H7 (cell line): ENCODE results near the gene ADAM30. TPM values are rescaled to one million over a fixed set of nuclear protein-coding genes. Genes with fewer than 3 reads are reported as not detected.

Experiments
- DNase-seq: peaks from one replicate; pipeline ENCODE4 v3.0.0; 2012
- H3K27me3 ChIP-seq: 2 replicates; pipeline ENCODE4 v1.6.0; 2011; ENCODE audit warnings: mild to moderate bottlenecking, low read length; ENCODE audit not compliant: control insufficient read depth, insufficient read depth
- H3K36me3 ChIP-seq: replicated peaks from 2 replicates; pipeline ENCODE4 v1.5.1; 2011; ENCODE audit warnings: low read length; ENCODE audit not compliant: control insufficient read depth, insufficient read depth
- H3K4me3 ChIP-seq: 2 replicates; pipeline ENCODE4 v1.5.1; 2011; ENCODE audit warnings: low read depth, mild to moderate bottlenecking, control low read depth, low read length, moderate library complexity; ENCODE audit not compliant: insufficient read depth
- total RNA-seq: library from RNA; depleted of rRNA; stranded (reverse); fragments of >200 nt; shearing (Covaris generic); gene quantifications from 2 replicates; pipeline ENCODE4 v1.2.3, GENCODE V29; 2014

ADAM30 gene
- total RNA-seq, 1 experiment from 2014 or later, result not detected

DNA sequence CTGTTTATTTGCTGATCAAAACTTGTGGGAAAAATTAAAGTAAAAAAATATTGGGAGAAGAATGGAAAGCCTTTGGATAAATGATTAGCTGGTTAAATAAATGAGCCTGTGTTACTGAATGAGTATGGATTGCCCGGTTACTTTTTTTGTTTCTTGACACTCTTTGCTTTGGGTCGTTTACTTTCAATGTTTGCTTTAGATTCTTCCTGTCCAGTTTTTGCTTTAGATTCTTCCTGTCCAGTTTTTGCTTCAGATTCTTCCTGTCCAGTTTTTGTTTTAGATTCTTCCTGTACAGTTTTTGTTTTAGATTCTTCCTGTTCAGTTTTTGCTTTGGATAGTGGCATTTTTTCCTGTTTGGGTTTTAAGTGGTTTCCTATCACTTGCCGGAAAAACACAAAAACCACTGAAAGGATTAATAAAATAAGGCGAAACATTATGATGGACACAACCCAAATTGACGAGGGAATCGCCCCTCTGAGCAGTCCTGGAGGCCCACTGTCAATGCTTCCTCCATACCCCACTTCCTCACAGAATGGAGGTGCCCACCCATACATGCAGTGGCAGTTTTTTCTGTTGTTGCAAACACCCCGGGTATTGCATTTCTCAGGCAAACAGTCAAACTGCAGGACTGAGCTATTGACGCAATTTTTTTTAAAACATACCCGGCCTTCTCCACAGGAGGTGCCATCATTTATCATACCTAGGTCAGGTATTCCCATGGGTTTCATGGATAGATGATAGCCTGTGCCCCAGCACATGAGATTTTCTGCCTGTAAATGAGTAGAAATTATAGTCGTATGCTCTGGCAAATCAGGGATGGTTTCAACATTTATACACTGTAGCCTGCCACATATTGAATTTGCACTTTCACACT lies 2.3 kb downstream of the ADAM30 start:
- no peak for DNase-seq
- H3K27me3 ChIP-seq, result no peaks in the 10 kb centered on the region
- no peaks in the 10 kb centered on the region for H3K36me3 ChIP-seq
- no peak overlapping the region for H3K4me3 ChIP-seq

DNA sequence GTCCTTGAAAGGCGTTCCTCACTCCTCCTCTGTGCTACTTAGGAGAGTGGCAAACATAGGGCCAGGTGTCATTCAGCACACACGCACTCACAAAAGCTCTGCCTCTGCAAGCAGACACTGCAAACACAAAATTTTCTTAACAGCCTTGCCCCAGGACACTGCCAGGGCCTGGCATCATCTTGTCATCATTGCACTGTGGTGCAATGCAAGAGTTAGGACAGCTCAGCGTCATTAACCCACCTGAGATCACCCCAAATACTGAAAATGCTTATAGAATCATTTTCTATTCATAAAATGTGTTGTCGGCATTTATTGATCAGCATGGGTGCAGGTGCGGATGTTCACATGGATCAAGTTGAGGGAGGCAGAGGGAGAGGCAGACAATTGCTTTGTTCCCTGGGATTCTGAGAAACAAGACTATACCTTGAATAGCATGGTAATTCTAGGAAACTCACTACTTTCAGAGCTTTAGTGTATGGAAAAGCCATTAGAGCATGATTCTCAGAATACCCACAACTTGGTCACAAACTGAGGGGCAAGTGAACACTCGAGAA lies 3.0 kb downstream of the ADAM30 start:
- no peaks in the 10 kb centered on the region for H3K27me3 ChIP-seq
- H3K4me3 ChIP-seq, result no peak overlapping the region
- no peaks in the 10 kb centered on the region for H3K36me3 ChIP-seq
- DNase-seq, result no peak

DNA sequence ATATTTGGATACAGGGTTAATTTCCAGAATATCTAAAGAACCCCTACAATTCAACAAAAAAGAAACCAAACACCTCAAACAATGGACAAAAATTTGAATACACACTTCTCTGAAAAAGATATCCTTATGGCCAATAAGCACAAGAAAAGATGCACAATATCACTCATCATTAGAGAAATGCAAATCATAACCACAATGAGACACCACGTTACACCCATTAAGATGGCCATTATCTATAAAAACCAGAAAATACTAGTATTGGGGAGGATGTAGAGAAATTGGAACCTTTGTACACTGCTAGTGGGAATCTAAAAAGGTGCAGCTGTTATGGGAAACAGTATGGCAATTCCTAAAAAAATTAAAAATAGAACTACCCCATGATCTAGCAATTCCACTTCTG lies 4.9 kb downstream of the ADAM30 start:
- H3K36me3 ChIP-seq, result no peaks in the 10 kb centered on the region
- no peak for DNase-seq
- no peak overlapping the region for H3K4me3 ChIP-seq
- no peaks in the 10 kb centered on the region; the same call in 1 of the 2 replicates for H3K27me3 ChIP-seq

DNA sequence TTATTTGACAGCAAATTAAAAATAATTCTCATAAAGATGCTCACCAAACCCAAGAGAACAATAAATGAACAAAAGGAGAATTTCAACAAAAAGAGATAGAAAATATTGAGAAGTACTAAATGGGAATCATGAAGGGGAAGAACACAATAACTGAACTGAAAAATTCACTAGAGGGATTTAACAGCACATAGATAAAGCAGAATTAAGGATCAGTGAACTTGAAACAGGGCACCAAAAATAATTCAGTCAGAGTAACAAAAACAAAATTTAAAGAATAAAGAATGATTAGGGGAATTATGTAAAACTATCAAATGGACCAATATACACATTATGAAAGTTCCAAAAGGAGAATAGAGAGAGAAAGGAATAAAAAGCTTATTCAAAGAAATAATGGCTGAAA lies 7.8 kb downstream of the ADAM30 start:
- H3K36me3 ChIP-seq, result no peaks in the 10 kb centered on the region
- H3K4me3 ChIP-seq, result no peak overlapping the region
- DNase-seq, result no peak
- H3K27me3 ChIP-seq, result no peaks in the 10 kb centered on the region; the same call in 1 of the 2 replicates

DNA sequence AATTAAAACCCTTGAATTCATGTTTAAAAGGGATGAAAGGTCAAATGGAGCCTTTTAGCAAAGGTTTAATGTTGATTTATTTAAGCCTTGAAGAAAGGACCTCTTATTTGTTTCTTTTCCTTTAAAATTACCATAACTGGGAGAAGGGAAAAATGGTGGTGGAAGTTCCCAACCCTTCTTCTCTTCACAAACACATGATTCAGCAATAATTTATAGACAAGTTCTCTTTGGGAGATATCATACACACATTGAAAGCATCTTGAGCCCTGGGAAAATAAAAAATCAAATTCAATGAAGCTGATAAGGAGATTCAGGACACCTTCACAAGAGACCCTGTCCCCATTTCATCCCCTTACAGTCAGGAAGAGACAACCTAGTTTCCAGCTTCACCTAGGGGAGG lies 8.9 kb downstream of the ADAM30 start:
- H3K36me3 ChIP-seq, result no peaks in the 10 kb centered on the region
- DNase-seq, result no peak
- no peaks in the 10 kb centered on the region; the same call in 1 of the 2 replicates for H3K27me3 ChIP-seq
- no peak overlapping the region for H3K4me3 ChIP-seq

DNA sequence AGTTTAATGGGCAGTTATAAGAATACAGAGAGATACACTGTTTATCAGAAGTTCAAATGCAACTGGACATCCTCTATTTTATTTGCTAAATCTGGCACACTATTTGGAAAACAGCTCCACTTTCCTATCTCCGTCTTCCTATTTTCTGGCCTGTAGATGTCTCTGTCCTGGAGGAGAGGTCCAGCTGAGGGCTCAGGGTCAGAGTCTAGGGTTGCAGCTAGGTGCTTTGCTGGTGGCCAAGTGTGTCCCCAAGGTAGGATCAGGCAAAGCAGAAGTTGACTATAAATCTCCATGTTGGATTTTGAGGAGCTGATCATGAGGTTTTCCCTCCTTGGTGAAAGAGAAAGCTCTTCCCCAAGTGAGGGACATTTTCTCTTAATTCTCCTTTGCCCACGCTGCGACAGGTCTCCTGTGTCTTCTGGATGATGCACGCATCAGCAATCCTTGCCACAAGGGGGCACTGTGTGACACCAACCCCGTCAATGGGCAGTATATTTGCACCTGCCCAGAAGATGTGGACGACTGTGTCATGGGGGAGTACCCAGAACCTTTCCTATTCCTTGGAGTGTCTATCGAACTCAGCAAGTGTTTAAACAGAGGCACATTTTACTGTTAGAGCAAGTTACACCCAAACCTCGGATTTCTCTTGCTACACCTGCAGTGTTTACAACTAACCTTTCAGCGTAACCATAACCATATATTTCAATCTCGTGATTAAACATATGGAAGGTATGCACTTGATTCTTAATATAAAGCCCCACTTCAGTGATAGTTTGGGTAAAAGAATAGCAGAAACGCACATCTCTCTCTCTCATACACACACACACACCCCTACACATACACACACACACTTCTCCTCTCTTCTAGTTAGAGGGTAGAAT lies 10.2 kb downstream of the ADAM30 start:
- H3K36me3 ChIP-seq, result no peaks in the 10 kb centered on the region
- peak; percentile 52 for DNase-seq
- no peaks in the 10 kb centered on the region; the same call in 1 of the 2 replicates for H3K27me3 ChIP-seq
- H3K4me3 ChIP-seq, result no peak overlapping the region

DNA sequence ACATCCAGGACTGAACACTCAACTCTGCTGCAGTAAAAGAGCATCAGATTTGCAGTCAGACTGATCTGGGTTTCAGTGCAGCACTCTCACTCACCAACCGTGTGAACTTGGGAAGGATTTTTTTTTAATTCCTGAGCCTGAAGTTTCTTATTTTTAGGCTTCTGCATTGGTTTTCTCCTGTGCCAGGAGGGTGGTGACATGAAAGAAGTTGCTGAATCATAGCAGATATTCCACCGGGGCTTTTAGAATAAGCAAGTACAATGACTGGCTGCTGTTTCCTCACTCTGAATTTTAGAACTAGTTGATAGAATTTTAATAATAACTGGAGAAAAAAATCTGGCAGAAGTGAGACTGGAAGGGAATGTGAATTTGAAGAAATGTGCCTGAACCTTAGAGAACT lies 11.6 kb downstream of the ADAM30 start:
- no peak overlapping the region for H3K4me3 ChIP-seq
- H3K27me3 ChIP-seq, result no peaks in the 10 kb centered on the region; the same call in 1 of the 2 replicates
- no peaks in the 10 kb centered on the region for H3K36me3 ChIP-seq
- no peak for DNase-seq

DNA sequence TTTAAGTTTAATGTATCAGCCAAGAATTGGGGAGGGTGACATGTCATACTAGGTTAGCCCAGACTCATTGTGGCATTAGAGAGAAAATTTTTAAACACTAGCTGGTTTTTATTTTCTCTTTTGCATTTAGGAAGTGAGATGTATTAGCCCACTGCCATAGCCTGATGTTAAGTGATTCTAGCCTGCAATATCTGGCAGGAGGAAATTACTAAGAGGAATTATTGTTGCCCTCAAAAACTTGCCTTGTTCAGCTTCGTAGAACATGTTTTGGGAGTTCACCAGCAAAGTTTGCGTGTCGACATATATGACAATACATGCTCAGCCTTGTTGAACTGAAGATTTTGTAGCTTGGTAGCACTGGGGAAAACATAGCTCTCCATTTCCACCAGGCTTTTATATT lies 12.5 kb downstream of the ADAM30 start:
- no peak for DNase-seq
- Histone ChIP-seq H3K27me3 (no peaks in the 10 kb centered on the region; the same call in 1 of the 2 replicates), H3K36me3 (no peaks in the 10 kb centered on the region), H3K4me3 (no peak overlapping the region)

DNA sequence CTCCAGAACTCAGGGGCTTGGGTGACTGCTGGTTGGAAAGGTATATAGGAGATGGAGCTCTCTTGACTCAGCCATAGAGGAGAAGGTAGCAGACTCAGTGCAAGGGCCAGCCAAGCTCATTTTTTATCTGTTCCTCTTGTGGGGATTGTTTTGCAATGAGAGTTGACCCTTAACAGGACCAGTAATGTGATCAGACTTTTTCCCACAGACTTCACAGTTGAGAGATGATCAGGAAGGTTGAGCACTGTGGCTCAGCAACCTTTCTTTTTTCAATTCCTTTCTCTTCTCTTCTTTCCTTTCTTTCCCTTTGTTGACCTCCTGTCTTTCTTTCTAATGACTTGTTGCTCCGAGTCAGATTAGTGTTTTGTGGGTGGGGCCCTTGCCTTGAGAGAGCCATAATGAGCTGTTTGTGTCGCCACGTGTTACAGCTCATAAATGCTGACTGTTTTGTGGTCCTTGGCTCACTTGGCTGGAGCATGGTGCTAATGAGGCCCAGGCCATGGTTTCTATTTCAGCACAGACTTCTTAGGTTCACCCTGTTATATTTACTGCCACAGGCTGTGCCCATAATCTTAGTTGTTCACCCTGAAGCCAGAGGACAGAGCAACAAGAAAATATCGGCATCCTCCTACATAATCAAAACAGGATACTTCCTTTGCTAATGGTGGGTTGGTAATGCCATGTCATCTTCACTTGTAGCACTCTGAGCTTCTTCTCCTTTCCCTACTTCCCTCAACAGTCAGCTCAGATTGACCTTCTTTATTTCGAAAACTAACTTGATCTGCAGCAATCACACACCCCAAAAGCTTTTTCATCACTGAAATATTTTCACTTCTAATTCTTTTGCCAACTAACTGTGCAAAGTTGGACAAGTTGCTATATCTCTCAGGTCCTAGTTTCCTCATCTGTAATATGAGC lies 13.9 kb downstream of the ADAM30 start:
- no peaks in the 10 kb centered on the region; the same call in 1 of the 2 replicates for H3K27me3 ChIP-seq
- no peaks in the 10 kb centered on the region for H3K36me3 ChIP-seq
- H3K4me3 ChIP-seq, result no peak overlapping the region
- DNase-seq, result no peak

DNA sequence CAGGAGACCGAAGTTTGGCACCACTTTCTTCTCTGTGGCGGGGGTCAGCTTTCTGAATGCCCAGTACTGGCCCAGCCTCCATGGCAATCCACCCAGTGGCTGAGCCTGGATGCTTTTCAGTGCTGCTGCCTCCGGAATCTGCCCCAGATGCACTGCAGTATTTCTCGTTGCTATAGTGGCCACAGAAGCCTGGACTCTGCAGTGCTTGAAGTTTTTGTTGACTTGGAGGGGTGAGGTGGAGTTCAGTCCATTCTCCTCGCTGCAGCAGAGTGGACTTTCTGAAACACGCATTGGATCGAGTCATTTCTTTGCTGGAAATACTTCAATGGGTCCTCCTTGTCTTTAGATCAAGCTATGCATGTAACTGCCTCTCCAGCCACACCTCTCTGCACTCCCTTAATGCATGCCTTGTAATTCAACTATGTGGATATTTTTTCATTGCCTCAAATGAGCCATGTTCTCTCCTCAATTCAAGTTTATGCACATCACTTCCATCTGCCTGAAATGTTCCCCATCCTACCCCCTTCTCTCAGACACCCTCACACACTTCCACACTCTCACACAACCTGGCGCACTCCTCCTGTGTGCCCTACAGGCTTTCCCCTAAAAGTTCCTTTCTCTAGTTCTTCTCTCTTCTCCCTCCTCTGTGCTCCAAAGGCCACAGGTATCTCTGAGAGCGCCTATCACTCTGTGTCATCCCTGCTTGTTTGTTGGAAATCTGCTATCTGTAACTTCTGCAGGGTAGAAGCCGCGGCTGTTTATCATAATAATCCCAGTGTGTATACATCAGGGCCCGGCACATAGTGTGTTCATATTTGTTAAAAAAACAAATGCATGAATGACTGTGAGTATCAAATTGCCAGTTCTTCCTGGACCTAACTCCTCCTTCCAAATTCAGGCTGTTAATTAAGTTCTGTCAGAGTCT lies 16.5 kb downstream of the ADAM30 start:
- no peak for DNase-seq
- Histone ChIP-seq H3K36me3 (no peaks in the 10 kb centered on the region), H3K4me3 (no peak overlapping the region), H3K27me3 (no peaks in the 10 kb centered on the region; the same call in 1 of the 2 replicates)

DNA sequence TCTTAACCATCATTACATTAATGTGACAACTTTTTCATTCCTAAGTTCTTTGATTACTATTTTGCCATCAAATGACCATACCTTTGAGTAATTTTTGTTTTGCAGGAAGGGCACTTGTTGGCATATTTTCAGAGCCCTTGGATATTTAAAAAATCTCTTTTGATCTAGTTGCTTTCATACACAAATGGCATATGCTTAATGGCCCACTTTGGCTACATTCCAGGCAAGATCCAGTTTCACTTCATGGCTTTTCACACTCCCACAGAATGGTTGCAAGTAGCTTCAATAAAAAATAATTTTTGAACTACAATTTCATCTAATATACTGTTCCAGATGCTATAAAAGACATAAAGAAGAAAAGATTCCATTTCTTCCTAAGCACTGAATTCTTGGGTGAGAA lies 18.1 kb downstream of the ADAM30 start:
- DNase-seq, result no peak
- Histone ChIP-seq H3K36me3 (no peaks in the 10 kb centered on the region), H3K4me3 (no peak overlapping the region), H3K27me3 (no peaks in the 10 kb centered on the region; the same call in 1 of the 2 replicates)

DNA sequence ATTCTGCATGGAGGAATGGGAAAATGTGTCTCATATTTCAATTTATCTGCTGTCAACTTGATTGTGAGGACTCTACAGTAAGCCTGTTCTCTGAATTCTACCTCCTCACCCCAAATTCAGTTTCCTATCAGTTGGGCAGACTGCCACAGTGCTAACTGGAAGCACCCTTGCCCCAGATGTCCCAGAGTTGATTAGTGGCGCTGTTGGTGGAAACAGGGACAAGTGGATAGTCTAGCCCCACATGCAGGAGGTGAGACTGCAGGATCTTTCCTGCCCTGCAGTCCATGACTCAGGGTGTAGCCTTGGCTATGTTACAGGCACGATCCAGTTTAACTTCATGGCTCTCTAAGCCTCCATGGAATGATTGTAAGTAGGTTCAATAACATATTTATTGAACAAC lies 22.1 kb downstream of the ADAM30 start:
- Histone ChIP-seq H3K27me3 (no peaks in the 10 kb centered on the region), H3K36me3 (no peaks in the 10 kb centered on the region), H3K4me3 (no peak overlapping the region)
- DNase-seq, result no peak
